SIG-M5 treated with dmso at 0.1 percent for 504 hours (cell line): ENCODE results near the gene TECTA.

Experiments used
- DNase-seq: peaks from one replicate; lab custom pipeline; 2025; ENCODE audit not compliant: unreplicated experiment; lab: John Stamatoyannopoulos, UW

The TECTA gene

GRCh38 chr11:121100943-121101342 is at the start of gene TECTA:
Gene TECTA (plus strand): TSS chr11:121101243. CDS start chr11:121102666, 1,423 bp downstream.
- DNase-seq, result no peak

GRCh38 chr11:121053244-121053643 is 47.8 kb upstream of the TECTA start:
- DNase-seq, result no peak

- no peak for DNase-seq
These were observed 46.8 kb upstream of the TECTA start for GRCh38 chr11:121054266-121054665.

DNA sequence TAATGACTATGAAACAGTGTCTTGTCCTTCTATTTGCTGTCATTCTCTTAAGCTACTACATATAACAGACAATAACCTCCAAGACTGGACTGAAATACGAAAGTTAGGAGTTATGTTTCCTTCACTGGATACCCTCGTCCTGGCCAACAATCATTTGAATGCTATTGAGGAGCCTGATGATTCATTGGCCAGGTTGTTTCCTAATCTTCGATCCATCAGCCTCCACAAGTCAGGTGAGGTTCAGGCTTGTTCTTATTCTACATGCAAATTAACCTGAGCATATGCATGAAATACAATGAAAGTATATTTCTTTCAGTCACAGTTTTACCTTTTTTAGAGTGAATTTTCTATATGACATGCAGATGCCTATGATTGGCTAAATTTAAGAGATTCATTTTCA is 46.0 kb upstream of the TECTA start:
- no peak for DNase-seq

DNA sequence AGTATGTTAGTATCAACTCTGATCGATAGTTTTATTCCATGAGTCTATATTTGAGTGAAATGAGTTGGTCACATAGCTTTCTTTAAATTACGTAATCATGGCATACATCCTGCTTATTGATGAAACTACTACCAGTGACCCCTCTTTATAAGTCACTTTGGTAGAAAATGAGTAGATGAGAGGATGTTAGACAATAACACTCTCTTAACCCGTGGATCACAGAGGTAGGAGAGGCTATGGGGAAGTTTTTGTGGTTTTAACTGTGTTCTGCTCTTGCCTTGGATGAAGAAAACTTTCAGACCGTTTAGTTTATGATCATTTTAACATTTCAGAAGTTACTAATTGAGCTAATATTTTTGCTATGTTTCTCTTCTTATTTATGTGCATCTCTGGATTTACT is 43.1 kb upstream of the TECTA start:
- DNase-seq, result no peak

DNA sequence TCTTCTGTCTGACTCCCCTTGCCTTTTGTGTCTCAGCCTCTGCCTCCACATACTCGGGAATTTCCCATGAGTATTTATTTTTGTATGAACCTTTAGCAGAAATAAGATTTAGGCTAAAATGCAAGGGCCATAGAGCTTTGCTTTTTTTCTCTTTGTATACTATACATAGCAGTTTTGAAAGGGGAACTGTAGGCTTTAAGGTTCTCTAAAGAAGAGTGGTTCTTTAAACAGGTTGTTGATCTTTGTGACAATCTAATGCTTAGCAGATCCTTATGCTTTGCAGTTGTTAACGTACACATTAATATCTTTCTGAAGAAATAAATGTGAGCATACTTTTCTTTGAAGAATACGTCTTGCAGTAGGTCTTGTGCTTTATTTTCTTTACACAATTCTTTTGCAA is 42.1 kb upstream of the TECTA start:
- DNase-seq, result no peak

GRCh38 chr11:121059605-121060004 is 41.4 kb upstream of the TECTA start:
- peak; percentile 7 for DNase-seq

GRCh38 chr11:121063728-121064127 is 37.3 kb upstream of the TECTA start:
- DNase-seq, result no peak

DNA sequence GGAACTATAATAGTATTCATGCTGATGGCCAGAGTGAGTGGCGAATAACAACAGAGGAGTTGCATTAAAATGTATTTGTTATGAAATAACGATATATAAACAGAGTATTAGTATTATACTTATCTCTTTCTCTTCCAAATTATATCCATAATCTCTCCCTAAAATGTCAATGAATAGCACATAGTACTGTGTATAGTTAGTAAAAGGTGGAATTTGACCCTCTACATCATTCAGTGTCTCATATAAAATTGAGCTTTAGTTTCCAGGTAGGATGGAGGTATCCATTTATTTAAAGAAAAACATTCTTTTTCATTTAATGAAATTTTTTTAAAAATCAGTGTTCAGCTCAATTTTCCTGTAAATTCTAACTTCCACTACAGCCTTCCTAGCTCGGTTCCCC is 34.4 kb upstream of the TECTA start:
- DNase-seq, result no peak

DNA sequence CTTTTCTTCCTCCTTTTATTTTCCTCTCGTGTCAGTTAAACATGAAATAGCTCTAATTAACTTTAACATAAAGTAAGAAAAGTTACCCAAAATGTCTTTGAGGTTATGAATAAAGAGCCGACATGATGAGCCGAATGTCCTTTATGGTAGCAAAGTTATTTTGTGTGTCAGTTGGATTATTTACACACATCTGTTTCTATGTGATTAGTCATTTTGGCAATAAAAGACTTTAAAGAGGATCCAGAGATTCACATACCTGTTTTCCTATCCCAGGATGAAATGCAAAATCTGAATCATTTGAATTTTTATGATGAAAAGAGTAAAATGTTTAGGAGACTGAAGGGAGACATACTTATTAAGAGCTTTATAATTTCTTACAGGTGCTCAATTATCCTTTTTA is 34.0 kb upstream of the TECTA start:
- no peak for DNase-seq

- no peak for DNase-seq
These were observed 33.6 kb upstream of the TECTA start for GRCh38 chr11:121067453-121067852.

DNA sequence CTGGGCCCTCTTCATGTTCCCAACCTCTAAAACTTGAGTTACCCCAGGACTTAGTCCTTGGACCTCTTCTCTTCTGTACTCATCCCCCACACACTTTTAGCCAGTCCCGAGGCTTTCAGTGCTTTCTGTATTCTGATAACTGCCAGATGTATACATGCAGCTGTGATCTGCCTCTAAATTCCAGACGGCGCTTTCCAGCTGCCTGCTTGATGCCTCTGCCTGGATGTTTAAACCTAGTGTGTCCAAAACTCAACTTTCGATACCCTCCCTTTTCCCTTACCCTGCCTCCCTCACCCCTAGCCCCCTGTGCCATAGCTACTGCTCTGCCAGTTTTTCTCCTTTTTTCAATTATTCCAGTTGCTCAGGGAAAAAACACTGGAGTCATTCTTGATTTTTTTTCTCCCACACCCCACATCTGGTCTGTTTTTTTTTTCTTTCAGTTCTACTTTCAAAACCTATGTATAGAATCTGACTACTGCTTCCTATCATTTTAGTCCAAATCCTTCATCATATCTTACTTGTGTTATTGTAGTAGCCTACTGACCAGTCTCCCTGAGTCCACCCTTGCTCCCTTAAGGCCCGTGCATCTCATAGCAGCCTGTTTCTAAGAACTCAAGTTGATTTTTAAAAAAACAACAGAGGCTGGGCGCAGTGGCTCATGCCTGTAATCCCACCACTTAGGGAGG is 32.9 kb upstream of the TECTA start:
- DNase-seq, result no peak

GRCh38 chr11:121068787-121069186 is 32.3 kb upstream of the TECTA start:
- DNase-seq, result no peak

DNA sequence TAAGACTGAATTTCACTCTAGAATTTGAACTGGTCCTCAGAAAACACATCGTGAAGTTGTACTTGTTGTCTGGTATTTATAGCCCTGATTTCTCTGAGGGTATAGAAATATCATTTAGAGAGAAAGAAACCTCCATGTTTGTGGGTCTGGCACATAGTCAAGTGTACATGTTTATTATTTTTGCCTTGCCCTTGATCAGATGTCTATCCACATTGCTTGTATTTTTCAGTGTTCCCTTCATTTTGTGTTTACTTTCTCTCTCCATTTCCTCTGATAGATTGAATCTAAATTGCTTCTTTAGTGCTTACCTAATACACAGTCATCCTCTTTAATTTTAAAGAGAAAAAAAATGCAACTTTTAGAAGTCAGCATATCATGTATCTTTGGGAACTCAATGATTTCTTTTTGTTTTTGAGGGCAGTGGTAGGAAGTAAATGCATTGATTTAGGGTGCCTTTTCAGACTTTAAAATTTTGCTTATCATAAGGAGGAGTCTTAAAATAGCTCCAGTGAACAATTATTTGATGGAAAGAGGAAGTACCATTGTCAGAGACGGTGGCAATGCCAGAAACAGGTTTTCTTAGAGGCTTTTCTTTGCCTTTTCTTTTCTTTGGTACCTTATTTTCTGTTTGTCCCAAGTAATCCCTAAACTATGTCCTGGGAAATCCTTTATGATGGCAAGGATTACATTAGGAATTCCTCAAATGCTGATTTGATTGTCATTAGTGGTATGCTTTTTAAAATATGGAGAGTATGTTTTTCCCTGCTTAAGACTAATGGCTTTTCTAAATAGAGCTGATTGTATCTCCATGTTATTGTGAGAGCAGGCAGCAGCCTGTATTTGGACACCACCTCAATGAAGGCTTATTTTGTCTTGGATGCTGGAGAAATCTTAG is 29.8 kb upstream of the TECTA start:
- peak; percentile 36 for DNase-seq

DNA sequence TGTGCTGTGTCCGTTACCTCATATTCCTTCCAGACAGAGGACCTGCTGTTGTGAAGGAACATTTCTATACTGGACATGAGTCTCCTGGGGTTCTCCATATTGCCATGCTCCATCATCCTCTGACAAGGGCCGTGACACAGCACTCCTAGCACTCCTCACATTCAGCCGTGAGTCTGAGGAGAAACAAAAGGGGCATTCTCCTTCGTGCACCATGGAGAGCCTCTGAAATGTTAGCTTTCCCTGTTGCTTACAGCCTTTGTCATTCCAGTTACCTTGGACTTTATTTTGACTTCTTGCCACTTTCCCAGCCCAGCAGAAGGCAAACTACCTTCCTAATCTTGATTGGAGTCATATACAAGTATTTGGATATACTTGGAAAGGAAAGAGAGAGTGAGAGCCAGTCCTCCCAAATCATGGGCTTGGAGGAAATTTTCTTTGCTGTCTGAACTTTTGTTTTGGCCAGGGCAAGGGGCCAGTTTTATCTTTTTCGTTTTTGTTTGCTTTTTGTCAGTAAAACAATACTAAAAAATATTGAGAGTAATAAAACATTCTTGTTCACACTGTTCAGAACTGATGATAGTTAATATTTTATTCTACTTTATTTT is 29.1 kb upstream of the TECTA start:
- no peak for DNase-seq

GRCh38 chr11:121081321-121081720 is 19.7 kb upstream of the TECTA start:
- no peak for DNase-seq

- no peak for DNase-seq
These were observed 18.8 kb upstream of the TECTA start for GRCh38 chr11:121082219-121082618.

DNA sequence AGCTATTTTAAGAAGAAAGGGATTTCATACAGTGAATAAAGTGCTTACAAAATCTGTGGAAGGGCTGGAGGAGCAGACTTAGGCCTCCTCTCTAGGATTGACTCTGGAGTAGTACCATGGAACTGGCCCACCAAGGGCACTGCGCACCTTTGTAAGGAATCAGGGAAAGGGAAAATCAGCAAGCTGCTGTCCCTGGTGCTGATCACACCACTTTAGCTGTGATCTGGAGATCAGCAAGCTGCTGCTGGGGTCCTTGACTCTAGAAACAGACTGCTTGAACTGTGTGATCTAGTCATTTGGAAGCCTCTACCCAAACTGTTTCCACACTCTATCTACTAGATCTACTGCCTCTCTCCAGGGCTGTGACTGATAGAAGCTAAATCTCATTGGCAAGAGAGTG is 18.4 kb upstream of the TECTA start:
- DNase-seq, result no peak

GRCh38 chr11:121086866-121087265 is 14.2 kb upstream of the TECTA start:
- no peak for DNase-seq

DNA sequence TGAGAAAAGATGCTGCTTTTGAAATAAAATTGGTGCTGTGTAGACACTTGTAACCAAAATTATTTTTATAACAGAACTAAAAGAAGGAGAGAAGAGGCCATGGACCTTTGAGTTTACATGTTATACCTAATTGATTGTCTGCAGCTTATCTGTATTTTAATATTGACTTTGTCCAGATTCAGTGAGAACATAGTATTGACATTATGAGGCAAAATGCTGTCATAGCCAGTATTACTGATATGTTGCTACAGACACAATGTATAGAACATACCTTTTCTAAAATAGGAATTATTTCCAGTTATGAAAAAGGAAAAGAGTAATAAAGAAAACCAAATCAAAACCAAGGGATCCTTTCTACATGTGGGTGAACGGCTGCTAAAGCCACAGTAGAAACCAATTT is 11.5 kb upstream of the TECTA start:
- DNase-seq, result no peak

- DNase-seq, result no peak
These were observed 10.8 kb upstream of the TECTA start for GRCh38 chr11:121090145-121090721.
